Measurements from ENCODE around the gene CD276.

Gene CD276

DNA sequence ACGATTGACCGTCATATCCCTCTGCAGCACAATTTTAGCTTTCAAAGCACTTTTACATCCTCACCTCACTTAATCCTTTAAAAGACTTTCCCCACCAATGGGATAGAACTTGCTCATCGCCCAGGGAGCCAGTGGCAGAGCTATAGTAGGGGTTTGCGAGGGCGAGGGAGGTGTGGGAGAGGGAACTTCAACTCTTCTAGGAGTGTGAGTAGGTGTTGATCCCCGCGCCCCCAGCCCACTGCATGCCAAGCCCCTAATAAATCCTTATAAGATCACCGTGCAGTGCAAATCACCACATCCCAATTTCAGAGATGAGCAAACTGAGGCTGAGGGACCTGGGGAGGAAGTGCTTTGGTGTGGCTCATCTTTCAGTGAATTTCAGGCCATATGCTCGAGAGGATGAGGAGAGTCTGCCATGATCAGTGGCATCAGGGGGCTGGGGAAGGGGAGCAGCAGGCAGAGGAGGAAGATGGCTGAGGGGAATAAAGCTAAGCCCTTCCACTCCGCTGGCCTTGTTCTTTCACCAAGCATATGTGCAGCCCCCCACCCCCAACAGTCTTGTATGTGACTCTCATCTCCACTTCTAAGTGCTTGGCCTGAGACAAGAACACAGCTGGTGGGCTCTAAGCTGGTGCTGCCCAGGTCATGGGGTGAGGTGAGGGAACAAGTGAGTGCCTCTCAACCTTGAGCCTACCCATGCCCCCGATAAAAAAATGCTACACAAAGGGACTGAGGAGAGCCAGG lies 63.8 kb downstream of the CD276 start:
- Histone ChIP-seq H3K27me3 (ENCODE audit: control insufficient read depth, insufficient read depth, low read length) (peaks cover 16% of the 10 kb centered on the region), H3K9ac (ENCODE audit: low read depth, low read length) (no peak overlapping the region), H3K27ac (ENCODE audit: low read depth, low read length) (no peak overlapping the region), H3K4me1 (ENCODE audit: control insufficient read depth, insufficient read depth, low read length) (peaks cover 15% of the 10 kb centered on the region), H3K36me3 (ENCODE audit: control insufficient read depth, insufficient read depth, low read length) (no peaks in the 10 kb centered on the region), H3K9me3 (ENCODE audit: control insufficient read depth, insufficient read depth, low read length) (no peaks in the 10 kb centered on the region), H3K4me3 (ENCODE audit: low read depth, low read length) (no peak overlapping the region)

DNA sequence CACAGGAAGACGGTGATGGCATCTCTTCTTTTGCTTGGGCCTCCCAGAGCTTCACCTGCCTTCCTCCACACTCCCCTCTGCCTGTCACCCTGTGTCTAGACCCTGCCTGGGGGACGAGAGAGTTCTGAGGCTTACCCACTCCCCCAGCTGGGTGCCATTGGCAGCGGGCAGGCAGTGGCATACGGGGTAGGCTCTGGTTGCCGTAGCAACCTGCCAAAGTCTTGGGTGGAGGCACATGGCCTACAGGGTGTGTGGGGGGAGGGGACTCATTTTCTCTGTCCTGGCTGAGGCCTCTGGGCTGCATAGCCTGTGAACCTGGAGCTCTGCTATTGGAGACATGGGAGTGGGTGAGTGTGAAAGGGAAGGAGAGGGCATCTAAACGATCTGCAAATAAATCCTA lies 64.5 kb downstream of the CD276 start:
- Histone ChIP-seq H3K4me1 (ENCODE audit: control insufficient read depth, insufficient read depth, low read length) (peaks cover 18% of the 10 kb centered on the region), H3K9me3 (ENCODE audit: control insufficient read depth, insufficient read depth, low read length) (no peaks in the 10 kb centered on the region), H3K27me3 (ENCODE audit: control insufficient read depth, insufficient read depth, low read length) (peaks cover 21% of the 10 kb centered on the region), H3K27ac (ENCODE audit: low read depth, low read length) (no peak overlapping the region), H3K4me3 (ENCODE audit: low read depth, low read length) (no peak overlapping the region), H3K36me3 (ENCODE audit: control insufficient read depth, insufficient read depth, low read length) (no peaks in the 10 kb centered on the region), H3K9ac (ENCODE audit: low read depth, low read length) (no peak overlapping the region)

DNA sequence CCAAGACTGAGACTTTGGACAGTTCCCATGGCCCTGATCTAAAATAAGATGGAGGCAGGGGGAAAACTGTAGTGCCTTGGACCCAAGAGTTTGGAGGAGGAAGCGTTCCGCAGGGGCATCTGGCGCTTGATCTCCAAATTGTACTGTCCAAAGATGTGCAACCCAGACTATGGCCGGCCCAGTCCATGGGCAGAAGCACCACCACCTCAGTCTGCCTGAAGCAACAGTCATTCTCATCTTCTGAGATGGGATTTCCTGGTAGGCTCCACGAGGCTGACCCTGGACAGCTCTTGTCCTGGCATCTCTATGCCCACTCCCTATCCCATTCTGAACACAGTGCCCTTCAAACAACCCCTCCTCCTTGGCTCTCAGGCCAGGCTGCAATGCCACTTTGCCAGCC lies 65.3 kb downstream of the CD276 start:
- Histone ChIP-seq H3K4me1 (ENCODE audit: control insufficient read depth, insufficient read depth, low read length) (peaks cover 19% of the 10 kb centered on the region), H3K9ac (ENCODE audit: low read depth, low read length) (no peak overlapping the region), H3K9me3 (ENCODE audit: control insufficient read depth, insufficient read depth, low read length) (no peaks in the 10 kb centered on the region), H3K36me3 (ENCODE audit: control insufficient read depth, insufficient read depth, low read length) (no peaks in the 10 kb centered on the region), H3K4me3 (ENCODE audit: low read depth, low read length) (no peak overlapping the region), H3K27me3 (ENCODE audit: control insufficient read depth, insufficient read depth, low read length) (peaks cover 24% of the 10 kb centered on the region), H3K27ac (ENCODE audit: low read depth, low read length) (no peak overlapping the region)

DNA sequence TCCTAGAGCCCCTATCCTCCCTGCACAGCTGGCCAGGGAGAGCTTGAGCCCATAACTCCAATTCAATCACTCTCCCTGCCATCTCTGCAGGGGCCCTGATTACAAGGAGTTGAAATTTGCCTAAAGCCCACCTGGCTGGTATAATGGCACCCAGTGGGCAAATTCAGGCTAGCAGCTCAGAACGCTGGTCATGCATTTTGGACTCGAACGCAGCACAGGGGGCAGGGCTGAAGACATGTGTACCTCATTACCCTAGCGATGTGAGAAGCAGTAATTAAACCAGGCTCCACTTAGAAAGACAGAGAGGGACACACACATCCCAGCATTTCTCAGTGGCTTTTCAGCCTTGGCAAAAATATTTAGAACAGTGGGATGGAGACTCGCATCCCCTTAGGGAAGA lies 65.8 kb downstream of the CD276 start:
- Histone ChIP-seq H3K9ac (ENCODE audit: low read depth, low read length) (no peak overlapping the region), H3K36me3 (ENCODE audit: control insufficient read depth, insufficient read depth, low read length) (no peaks in the 10 kb centered on the region), H3K4me3 (ENCODE audit: low read depth, low read length) (no peak overlapping the region), H3K4me1 (ENCODE audit: control insufficient read depth, insufficient read depth, low read length) (peaks cover 22% of the 10 kb centered on the region), H3K9me3 (ENCODE audit: control insufficient read depth, insufficient read depth, low read length) (no peaks in the 10 kb centered on the region), H3K27me3 (ENCODE audit: control insufficient read depth, insufficient read depth, low read length) (peaks cover 26% of the 10 kb centered on the region), H3K27ac (ENCODE audit: low read depth, low read length) (no peak overlapping the region)

DNA sequence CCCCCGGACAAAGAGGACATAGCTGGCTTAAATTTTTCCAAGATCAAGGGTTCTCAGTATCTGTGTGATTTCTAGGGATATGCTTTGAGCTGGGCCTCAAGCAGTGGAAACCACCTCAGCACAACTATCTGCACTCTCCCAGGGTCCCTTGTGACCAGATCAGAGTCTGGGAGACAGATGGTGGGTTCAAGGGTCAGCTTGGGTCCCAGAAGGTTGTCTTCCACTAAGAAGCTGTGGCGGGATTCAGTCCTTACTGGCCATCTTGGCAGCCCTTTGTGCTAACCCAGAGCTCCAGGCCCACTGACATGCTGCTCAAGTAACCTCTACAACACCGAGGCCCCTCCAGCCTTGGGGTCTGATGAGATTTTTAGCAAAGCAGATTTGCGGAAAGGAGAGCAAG lies 66.3 kb downstream of the CD276 start:
- Histone ChIP-seq H3K27me3 (ENCODE audit: control insufficient read depth, insufficient read depth, low read length) (peaks cover 26% of the 10 kb centered on the region), H3K9me3 (ENCODE audit: control insufficient read depth, insufficient read depth, low read length) (no peaks in the 10 kb centered on the region), H3K36me3 (ENCODE audit: control insufficient read depth, insufficient read depth, low read length) (no peaks in the 10 kb centered on the region), H3K9ac (ENCODE audit: low read depth, low read length) (no peak overlapping the region), H3K4me1 (ENCODE audit: control insufficient read depth, insufficient read depth, low read length) (peaks cover 22% of the 10 kb centered on the region), H3K4me3 (ENCODE audit: low read depth, low read length) (no peak overlapping the region), H3K27ac (ENCODE audit: low read depth, low read length) (no peak overlapping the region)

DNA sequence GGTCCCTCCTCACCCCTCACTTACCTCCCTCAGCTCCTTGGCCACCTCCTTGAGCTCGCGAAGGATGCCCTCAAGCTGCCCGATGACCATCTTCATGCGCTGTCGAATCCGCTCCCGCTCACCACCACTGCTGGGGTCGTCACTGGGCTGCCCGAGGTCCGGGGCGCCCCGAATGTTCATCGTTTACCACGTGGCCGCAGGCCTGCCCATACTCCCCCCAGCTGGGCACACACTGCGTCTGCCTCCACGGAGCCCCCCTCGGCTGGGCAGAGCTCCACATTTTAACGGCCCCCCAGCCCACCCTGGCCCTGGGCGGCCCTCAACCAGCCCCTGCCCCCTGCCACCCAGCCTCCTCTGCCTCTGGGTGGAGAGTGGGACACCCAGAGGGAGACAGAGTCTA lies 66.8 kb downstream of the CD276 start:
- Histone ChIP-seq H3K9me3 (ENCODE audit: control insufficient read depth, insufficient read depth, low read length) (no peaks in the 10 kb centered on the region), H3K4me3 (ENCODE audit: low read depth, low read length) (no peak overlapping the region), H3K4me1 (ENCODE audit: control insufficient read depth, insufficient read depth, low read length) (peaks cover 22% of the 10 kb centered on the region), H3K9ac (ENCODE audit: low read depth, low read length) (no peak overlapping the region), H3K27ac (ENCODE audit: low read depth, low read length) (no peak overlapping the region), H3K36me3 (ENCODE audit: control insufficient read depth, insufficient read depth, low read length) (no peaks in the 10 kb centered on the region), H3K27me3 (ENCODE audit: control insufficient read depth, insufficient read depth, low read length) (peaks cover 26% of the 10 kb centered on the region)

GRCh38 chr15:73751511-73751898 lies 67.3 kb downstream of the CD276 start:
- Histone ChIP-seq H3K27me3 (ENCODE audit: control insufficient read depth, insufficient read depth, low read length) (peaks cover 26% of the 10 kb centered on the region), H3K36me3 (ENCODE audit: control insufficient read depth, insufficient read depth, low read length) (no peaks in the 10 kb centered on the region), H3K9ac (ENCODE audit: low read depth, low read length) (no peak overlapping the region), H3K9me3 (ENCODE audit: control insufficient read depth, insufficient read depth, low read length) (no peaks in the 10 kb centered on the region), H3K27ac (ENCODE audit: low read depth, low read length) (no peak overlapping the region), H3K4me1 (ENCODE audit: control insufficient read depth, insufficient read depth, low read length) (peaks cover 22% of the 10 kb centered on the region), H3K4me3 (ENCODE audit: low read depth, low read length) (peak overlapping the region; percentile 72)

DNA sequence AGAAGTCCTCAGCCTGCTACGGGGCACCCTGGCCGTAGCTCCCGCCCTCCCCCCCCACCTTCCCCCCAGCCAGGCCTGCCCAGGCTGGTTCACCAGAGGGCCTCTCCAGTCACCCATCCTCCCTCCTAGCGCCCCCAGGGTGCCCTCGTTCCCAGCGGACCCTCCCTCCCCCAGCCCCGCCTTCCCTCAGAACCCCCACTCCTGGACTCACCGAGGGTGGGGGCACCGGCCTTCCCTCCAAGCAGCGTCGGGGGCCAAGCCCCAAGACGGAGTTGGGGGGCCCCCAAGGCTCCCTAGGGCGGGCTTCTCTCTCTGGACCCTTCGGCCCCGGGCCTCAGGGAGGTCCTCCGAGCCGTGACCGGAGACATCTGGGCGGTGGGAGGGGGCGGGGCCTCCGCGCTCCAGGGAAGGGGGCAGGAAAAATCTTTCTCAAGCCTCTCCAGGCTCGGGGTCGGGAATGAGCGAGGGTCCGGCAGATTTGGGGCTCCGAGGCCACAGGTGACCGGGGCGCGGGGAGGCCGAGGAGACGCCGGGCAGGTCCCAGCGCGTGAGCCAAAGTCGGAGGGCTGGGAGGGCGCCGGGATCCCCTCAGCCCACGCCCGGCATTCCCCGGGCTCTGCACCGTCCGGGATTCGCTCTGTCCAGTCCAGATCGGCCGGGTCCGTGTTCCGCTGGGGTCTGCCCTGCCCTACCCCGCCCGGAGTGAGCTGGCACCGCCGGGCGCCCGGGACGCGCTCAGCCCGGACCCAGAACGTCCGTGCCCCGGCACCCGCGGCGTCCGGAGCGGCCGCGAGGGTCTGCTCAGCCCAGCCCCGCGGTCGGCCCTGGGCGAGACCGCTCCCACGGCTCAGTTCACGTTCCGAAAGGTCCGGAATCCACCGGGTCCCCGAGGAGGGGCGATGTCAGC lies 68.0 kb downstream of the CD276 start:
- peak overlapping the region; percentile 72 for H3K4me3 ChIP-seq (ENCODE audit: low read depth, low read length)
- peaks cover 26% of the 10 kb centered on the region for H3K27me3 ChIP-seq (ENCODE audit: control insufficient read depth, insufficient read depth, low read length)
- H3K36me3 ChIP-seq (ENCODE audit: control insufficient read depth, insufficient read depth, low read length) = no peaks in the 10 kb centered on the region
- H3K9ac ChIP-seq (ENCODE audit: low read depth, low read length) = no peak overlapping the region
- H3K27ac ChIP-seq (ENCODE audit: low read depth, low read length) = no peak overlapping the region
- no peaks in the 10 kb centered on the region for H3K9me3 ChIP-seq (ENCODE audit: control insufficient read depth, insufficient read depth, low read length)
- peaks cover 17% of the 10 kb centered on the region for H3K4me1 ChIP-seq (ENCODE audit: control insufficient read depth, insufficient read depth, low read length)

- Histone ChIP-seq H3K4me1 (ENCODE audit: control insufficient read depth, insufficient read depth, low read length) (peaks cover 17% of the 10 kb centered on the region), H3K4me3 (ENCODE audit: low read depth, low read length) (peak overlapping the region; percentile 72), H3K9me3 (ENCODE audit: control insufficient read depth, insufficient read depth, low read length) (no peaks in the 10 kb centered on the region), H3K27ac (ENCODE audit: low read depth, low read length) (no peak overlapping the region), H3K27me3 (ENCODE audit: control insufficient read depth, insufficient read depth, low read length) (peaks cover 29% of the 10 kb centered on the region), H3K36me3 (ENCODE audit: control insufficient read depth, insufficient read depth, low read length) (no peaks in the 10 kb centered on the region), H3K9ac (ENCODE audit: low read depth, low read length) (no peak overlapping the region)
These were observed 68.6 kb downstream of the CD276 start for GRCh38 chr15:73752806-73753193.

DNA sequence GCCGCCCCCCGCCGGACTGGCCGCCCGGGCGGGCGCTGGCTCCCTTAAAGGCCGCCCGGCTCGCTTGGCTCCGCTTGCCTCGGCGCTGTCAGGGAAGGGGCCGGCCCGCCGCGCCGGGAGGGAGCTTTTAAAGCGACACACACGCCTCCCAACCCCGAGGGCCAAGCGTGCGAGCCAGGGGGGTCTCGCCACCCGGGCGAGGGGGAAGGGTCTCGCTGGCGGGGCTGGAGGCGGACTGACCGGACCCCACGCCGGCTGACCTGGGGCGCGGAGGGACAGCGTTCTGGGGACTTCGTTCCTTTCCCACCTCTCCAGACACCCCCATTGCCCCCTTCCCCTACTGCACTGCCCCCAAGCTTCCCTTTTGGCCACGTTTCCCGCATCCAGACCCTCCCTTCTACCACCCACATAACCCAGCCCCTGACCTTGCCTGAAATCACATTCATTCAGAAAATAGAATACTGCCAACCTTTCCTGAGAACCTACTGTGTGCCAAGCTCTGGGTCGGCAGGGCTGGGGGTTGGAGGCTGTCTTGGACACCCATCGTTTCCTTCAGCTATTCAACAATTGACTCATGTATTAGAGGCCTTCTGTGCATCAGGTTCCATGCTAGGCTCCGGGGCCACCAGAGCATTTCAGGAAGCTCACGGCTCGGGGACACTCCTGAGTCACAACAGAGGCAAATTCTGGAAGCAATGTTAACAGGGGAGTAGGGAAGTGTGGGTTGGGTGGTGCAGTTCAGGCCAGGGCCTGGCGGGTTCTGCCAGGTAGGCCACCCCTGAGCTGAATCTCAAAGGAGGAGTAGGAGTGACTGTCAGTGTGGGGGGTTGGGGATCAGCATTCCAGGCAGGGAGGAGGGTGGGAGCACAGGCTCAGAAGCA lies 69.3 kb downstream of the CD276 start, which contains the start of gene INSYN1:
Gene INSYN1 (minus strand): TSS at position 102 of the 881 bp plus-strand sequence. CDS start 2,221 bp downstream, outside the sequence.
- Histone ChIP-seq H3K27ac (ENCODE audit: low read depth, low read length) (no peak within 1 kb of the TSS), H3K36me3 (ENCODE audit: control insufficient read depth, insufficient read depth, low read length) (no peaks in the 10 kb centered on the region), H3K4me1 (ENCODE audit: control insufficient read depth, insufficient read depth, low read length) (peaks cover 17% of the 10 kb centered on the region), H3K9ac (ENCODE audit: low read depth, low read length) (no peak within 1 kb of the TSS), H3K9me3 (ENCODE audit: control insufficient read depth, insufficient read depth, low read length) (no peaks in the 10 kb centered on the region), H3K27me3 (ENCODE audit: control insufficient read depth, insufficient read depth, low read length) (peaks cover 30% of the 10 kb centered on the region), H3K4me3 (ENCODE audit: low read depth, low read length) (peak within 1 kb of the TSS; percentile 72)

Data from HUES48 (cell line).